Measurements from ENCODE around the gene GVQW3.

DNA sequence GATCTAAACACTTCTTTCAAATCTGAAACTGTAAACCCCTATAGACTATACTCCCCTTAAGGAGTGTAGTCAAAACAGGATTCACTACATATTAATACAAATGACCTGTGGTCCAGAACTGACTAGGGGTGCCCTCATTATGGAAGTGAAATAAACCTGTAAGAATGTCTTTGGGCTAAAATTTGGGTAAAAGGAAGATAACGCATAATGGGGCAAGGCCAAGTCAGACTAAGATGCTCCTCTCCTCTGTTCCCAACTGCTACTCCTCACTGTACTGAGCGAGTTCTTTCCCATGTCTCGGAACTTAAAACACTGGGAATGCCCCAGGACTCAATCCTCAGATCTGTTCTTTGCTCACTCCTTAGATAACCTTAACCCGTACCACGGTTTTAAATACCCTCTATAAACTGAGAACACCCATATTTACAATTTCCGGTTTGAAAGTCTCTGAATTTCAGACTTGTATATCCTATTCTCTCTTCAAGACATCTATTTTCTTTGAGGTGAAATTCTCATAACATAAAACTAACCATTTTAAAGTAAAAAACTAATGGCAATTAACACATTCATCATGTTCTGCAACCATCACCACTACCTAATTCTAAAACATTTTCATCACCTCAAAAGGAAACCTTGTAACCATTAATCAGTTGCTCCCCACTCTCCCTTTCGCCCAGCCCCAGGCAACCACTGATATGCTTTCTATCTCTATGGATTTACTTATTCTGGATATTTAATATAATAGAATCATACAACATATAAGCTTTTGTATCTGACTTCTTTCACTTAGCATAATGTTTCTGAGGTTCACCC lies 4.2 kb upstream of the GVQW3 start:
- no peak for TF ChIP-seq EP300 (IDR thresholded peaks at IDR 0.05)
- TF ChIP-seq, protein P1, sequence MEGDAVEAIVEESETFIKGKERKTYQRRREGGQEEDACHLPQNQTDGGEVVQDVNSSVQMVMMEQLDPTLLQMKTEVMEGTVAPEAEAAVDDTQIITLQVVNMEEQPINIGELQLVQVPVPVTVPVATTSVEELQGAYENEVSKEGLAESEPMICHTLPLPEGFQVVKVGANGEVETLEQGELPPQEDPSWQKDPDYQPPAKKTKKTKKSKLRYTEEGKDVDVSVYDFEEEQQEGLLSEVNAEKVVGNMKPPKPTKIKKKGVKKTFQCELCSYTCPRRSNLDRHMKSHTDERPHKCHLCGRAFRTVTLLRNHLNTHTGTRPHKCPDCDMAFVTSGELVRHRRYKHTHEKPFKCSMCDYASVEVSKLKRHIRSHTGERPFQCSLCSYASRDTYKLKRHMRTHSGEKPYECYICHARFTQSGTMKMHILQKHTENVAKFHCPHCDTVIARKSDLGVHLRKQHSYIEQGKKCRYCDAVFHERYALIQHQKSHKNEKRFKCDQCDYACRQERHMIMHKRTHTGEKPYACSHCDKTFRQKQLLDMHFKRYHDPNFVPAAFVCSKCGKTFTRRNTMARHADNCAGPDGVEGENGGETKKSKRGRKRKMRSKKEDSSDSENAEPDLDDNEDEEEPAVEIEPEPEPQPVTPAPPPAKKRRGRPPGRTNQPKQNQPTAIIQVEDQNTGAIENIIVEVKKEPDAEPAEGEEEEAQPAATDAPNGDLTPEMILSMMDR (IDR thresholded peaks at IDR 0.05): no peak
- TF ChIP-seq POLR2A (IDR thresholded peaks at IDR 0.05): no peak

Data from sigmoid colon (tissue), 4 donors.